Measurements from ENCODE around the gene RETREG1. TPM values are rescaled to one million over a fixed set of nuclear protein-coding genes. Genes with fewer than 3 reads are reported as not detected.

RETREG1 gene
- total and polyA plus RNA-seq, 2 experiments from 2014 or later: 2.3 to 3.6 TPM

- no peak for TF ChIP-seq ZNF462 (CRISPR knock-in tag; IDR thresholded peaks at IDR 0.05)
Measured at GRCh38 chr5:16661713-16662112, 44.9 kb upstream of the RETREG1 start (continued).

GRCh38 chr5:16660982-16661381 lies 44.2 kb upstream of the RETREG1 start:
- H3K27me3 ChIP-seq (ENCODE audit: insufficient read depth): no peaks in the 10 kb centered on the region
- peaks cover 5% of the 10 kb centered on the region for H3K36me3 ChIP-seq (ENCODE audit: insufficient read depth)
- peaks cover 21% of the 10 kb centered on the region for H3K36me3 Mint-ChIP-seq (ENCODE audit: low read depth)
- no peak overlapping the region for H3K4me3 Mint-ChIP-seq
- no peaks in the 10 kb centered on the region for H3K9me2 ChIP-seq (ENCODE audit: insufficient read depth)
- peak; percentile 67 for ATAC-seq
- no peaks in the 10 kb centered on the region; the same call in 1 of the 3 replicates for H3K9me3 Mint-ChIP-seq
- 0 out of 2 replicates have a peak, but pooled peaks cover 3% of the 10 kb centered on the region for H4K20me1 ChIP-seq (replicated peaks; ENCODE audit: insufficient read depth)
- peak; percentile 18 for DNase-seq (ENCODE audit: low spot score)
- H3K27me3 Mint-ChIP-seq (ENCODE audit: insufficient read depth, low read depth, poor library complexity): peaks cover 6% of the 10 kb centered on the region
- no peak overlapping the region for H3K4me2 ChIP-seq
- H3K27ac Mint-ChIP-seq: no peak overlapping the region
- no peak overlapping the region for H2AFZ ChIP-seq
- no peak overlapping the region for H3K27ac ChIP-seq (ENCODE audit: low read depth)
- no peaks in the 10 kb centered on the region for H3K4me1 ChIP-seq (ENCODE audit: insufficient read depth)
- no peak overlapping the region for H3K4me3 ChIP-seq
- H3K4me1 Mint-ChIP-seq: no peaks in the 10 kb centered on the region
- H3F3A ChIP-seq (replicated peaks; ENCODE audit: low read depth): peaks cover 11% of the 10 kb centered on the region; the same call in 1 of the 2 replicates
- no peaks in the 10 kb centered on the region for H3K79me2 ChIP-seq (replicated peaks; ENCODE audit: insufficient read depth)
- TF ChIP-seq CREB1 (CRISPR knock-in tag; IDR thresholded peaks at IDR 0.05; ENCODE audit: low read depth) (no peak), NANOG (IDR thresholded peaks at IDR 0.05; ENCODE audit: borderline replicate concordance) (no peak), REST (IDR thresholded peaks at IDR 0.05; ENCODE audit: unreplicated experiment) (no peak), EZH2phosphoT487 (IDR thresholded peaks at IDR 0.05; ENCODE audit: unreplicated experiment) (no peak), STAT1 (IDR thresholded peaks at IDR 0.05; ENCODE audit: unreplicated experiment) (no peak), ZNF331 (CRISPR knock-in tag; IDR thresholded peaks at IDR 0.05; ENCODE audit: low read depth) (no peak)

Data from GM23338 (cell line).